Left colon (tissue), 2 donors: Measurements from ENCODE around the gene BCL2L11. TPM values are rescaled to one million over a fixed set of nuclear protein-coding genes. Genes with fewer than 3 reads are reported as not detected.

Experiments used
- ATAC-seq: fragments of 200-7000 bp; cut with Tn5 transposase; one replicate; pipeline ENCODE4 v1.9.1; 2020; ENCODE audit warnings: mild to moderate bottlenecking, moderate library complexity
- DNase-seq, 2 donors: peaks; one replicate each; pipeline ENCODE4 v3.0.0-alpha.2; 2020
- intact Hi-C, 2 donors: fragments of 100-400 bp; cut with DNase I in 1 of 2; cut with micrococcal nuclease in 1 of 2; formaldehyde crosslinking; loops; one replicate each; pipeline versions ENCODE4 v1.11.2 to v1.14.0; 2022; cut with DNase I, micrococcal nuclease
- total RNA-seq, 2 donors: library from RNA; stranded (reverse); fragmentation: NEBNext Ultra II Directional; extraction: Animal tissue kit (Norgen Biotek cat#: 25700); gene quantifications; one replicate each; pipeline ENCODE4 v1.2.1, GENCODE V29; 2021
- donor health status: DM: no; HTN: no; CAD: no.
- donor health status: DM: yes; HTN: yes; CAD: no.

The BCL2L11 gene
- total RNA-seq, 2 donors from 2014 or later: 21.2 to 38.6 TPM

DNA sequence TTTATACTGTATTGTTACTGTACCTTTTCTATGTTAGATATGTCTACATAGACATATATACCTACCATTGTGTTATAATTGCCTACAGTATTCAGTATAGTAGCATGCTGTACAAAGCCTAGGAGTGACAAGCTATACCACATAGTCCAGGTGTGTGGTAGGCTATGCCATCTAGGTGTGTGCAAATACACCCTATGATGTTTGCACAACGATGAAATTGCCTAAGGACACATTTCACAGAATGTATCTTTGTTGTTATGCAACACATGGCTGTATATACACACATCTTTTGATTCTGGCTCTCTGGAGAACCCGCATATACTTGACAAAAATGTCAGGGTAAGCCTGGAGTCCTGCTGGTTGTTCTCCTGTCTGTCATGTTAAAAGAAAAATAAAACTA is 85.1 kb downstream of the BCL2L11 start:
- intact Hi-C loops: no loop called here
- ATAC-seq (peak; percentile 95), DNase-seq (no peak)

- ATAC-seq: peak; percentile 81
- intact Hi-C loops: no loop called here
- no peak for DNase-seq
These were observed 87.1 kb downstream of the BCL2L11 start for GRCh38 chr2:111207851-111208250.

GRCh38 chr2:111208639-111209038 is 87.9 kb downstream of the BCL2L11 start:
- no peak for DNase-seq
- intact Hi-C loops: no loop called here
- ATAC-seq: no peak

DNA sequence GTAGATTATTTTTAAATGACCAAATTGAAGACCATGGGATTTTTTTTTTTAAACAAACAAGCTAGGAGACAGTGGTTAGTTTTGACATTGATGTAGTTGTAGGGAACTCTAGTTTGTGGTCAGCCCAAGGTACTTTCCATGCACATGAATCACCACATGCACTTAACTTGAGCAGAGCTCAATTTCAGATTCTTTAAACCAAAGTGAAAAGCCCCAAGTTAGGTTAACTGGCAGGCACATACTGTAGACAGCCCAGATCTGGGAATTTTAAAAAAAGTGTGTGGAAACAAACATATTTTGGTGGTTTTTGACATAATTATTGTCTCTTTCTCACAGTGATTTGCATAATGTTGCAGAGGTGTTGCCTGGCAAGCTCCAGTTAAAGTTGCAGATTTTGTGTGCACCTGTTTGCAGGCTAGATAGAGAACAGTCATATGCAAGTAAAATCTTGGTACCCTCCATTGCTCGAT is 88.4 kb downstream of the BCL2L11 start:
- no peak for ATAC-seq
- DNase-seq: no peak
- intact Hi-C loops: no loop called here

DNA sequence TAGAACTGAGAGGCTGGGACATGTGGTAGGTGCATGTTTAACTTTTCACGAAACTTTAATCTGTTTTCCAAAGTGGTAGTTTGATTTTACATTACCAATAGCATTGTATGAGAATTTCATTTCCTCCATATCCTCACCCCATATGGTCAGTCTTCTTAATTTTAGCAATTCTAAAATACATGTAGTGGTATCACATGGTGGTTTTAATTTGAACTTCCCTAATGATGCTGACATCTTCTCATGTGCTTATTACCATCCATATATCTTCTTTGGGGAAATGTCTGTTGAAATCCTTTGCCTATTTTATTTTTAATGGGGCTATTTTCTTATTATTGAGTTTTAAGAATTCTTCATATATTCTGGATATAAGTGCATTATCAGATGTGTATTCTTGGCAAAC is 89.3 kb downstream of the BCL2L11 start:
- no peak for ATAC-seq

GRCh38 chr2:111213877-111214276 is 93.2 kb downstream of the BCL2L11 start:
- DNase-seq (no peak), ATAC-seq (no peak)
- intact Hi-C loops: no loop called here

More for the DNA sequence above, 89.3 kb downstream of the BCL2L11 start:
- intact Hi-C loops: no loop called here
- DNase-seq: no peak

DNA sequence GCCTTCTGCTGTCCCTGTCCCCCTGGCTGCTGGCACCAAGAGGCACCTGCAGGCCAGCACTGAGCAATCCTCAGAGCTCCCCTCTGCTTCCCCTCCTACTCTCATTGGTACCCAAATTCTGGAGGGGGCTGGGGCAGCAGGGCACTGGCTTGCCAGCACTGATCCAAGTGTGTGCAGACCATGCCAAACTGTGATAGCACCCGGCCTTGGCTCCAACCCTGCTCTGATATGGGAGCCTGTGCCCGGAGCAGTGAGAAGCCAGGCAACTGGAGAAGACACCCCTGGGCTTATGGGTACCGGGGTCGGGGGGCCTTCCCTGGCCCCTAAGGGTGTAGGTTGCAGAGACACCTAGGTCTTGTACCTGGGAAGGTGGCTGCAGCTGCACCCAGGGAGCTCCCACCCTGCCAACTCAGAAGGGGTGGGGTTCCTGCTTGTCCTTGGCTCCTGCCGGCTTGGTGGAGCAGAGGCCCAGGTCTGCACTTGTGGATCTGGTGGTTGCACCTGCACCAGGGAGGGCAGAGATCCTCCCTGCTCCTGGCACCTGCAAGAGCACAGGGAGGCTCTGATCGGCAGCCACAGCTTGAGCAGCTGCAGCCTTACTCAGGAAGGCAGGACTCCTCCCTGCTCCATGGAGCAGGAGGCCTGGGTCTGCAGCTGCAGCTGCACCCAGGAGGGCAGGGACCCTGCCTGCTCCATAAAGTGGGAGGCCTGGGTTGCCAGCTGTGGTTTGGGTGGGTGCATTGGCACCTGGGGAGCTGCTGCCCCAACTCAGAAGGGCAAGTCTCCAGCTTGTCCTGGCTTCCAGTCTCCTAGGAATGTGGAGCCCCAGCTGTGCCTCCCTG is 96.3 kb downstream of the BCL2L11 start:
- DNase-seq (no peak), ATAC-seq (no peak)
- intact Hi-C loops: no loop called here
